Measurements from ENCODE around the gene COX5A. TPM values are rescaled to one million over a fixed set of nuclear protein-coding genes. Genes with fewer than 3 reads are reported as not detected.

Gene COX5A
- total and polyA plus RNA-seq, 2 of the 13 experiments (the other 11 are each of a cell fraction or from before 2014, with no cell fraction given), result 158 to 218 TPM

DNA sequence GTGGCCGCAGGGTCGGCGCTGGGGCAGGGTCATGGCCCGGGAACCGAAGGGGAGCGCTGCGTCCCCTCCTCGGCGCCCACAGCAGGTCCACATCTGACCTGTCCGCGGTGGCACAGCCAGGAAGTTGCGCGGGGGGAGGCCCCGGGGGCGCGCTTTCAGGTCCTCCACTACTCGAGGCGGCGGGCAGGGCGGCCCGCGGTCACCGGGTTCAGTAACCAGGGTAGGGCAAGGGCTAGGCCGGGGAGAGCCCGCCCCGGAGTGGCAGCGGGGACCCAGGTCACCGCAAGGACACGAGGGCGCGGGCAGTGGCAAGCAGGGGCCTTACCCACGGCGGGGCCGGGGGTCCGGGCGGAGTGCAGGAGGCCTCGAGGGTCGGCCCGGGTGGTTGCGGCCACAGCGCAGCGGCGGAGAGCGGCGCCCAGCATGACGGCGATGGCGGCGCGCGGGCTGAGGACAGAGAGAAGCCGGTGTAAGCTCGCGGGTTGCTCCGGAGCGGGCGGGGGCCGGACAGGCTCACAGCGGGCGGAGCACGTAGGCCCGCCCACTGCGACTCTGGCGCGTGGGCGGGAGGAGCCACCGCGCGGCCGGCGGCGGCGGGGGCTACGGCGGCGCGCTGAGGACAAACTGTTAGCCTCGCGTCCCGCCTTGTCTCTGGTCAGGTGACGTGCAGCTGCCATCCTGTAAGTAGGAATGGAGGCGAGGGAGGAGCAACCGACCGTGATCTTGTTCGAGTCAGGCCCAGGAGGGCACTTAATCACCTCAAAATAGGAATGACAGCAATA, at the start of gene COX5A (continued):
- TF ChIP-seq, protein P1, sequence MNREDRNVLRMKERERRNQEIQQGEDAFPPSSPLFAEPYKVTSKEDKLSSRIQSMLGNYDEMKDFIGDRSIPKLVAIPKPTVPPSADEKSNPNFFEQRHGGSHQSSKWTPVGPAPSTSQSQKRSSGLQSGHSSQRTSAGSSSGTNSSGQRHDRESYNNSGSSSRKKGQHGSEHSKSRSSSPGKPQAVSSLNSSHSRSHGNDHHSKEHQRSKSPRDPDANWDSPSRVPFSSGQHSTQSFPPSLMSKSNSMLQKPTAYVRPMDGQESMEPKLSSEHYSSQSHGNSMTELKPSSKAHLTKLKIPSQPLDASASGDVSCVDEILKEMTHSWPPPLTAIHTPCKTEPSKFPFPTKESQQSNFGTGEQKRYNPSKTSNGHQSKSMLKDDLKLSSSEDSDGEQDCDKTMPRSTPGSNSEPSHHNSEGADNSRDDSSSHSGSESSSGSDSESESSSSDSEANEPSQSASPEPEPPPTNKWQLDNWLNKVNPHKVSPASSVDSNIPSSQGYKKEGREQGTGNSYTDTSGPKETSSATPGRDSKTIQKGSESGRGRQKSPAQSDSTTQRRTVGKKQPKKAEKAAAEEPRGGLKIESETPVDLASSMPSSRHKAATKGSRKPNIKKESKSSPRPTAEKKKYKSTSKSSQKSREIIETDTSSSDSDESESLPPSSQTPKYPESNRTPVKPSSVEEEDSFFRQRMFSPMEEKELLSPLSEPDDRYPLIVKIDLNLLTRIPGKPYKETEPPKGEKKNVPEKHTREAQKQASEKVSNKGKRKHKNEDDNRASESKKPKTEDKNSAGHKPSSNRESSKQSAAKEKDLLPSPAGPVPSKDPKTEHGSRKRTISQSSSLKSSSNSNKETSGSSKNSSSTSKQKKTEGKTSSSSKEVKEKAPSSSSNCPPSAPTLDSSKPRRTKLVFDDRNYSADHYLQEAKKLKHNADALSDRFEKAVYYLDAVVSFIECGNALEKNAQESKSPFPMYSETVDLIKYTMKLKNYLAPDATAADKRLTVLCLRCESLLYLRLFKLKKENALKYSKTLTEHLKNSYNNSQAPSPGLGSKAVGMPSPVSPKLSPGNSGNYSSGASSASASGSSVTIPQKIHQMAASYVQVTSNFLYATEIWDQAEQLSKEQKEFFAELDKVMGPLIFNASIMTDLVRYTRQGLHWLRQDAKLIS (CRISPR knock-in tag; IDR thresholded peaks at IDR 0.05), result peak; percentile 72; the same call in 1 of the 2 replicates
- TF ChIP-seq, protein P2, sequence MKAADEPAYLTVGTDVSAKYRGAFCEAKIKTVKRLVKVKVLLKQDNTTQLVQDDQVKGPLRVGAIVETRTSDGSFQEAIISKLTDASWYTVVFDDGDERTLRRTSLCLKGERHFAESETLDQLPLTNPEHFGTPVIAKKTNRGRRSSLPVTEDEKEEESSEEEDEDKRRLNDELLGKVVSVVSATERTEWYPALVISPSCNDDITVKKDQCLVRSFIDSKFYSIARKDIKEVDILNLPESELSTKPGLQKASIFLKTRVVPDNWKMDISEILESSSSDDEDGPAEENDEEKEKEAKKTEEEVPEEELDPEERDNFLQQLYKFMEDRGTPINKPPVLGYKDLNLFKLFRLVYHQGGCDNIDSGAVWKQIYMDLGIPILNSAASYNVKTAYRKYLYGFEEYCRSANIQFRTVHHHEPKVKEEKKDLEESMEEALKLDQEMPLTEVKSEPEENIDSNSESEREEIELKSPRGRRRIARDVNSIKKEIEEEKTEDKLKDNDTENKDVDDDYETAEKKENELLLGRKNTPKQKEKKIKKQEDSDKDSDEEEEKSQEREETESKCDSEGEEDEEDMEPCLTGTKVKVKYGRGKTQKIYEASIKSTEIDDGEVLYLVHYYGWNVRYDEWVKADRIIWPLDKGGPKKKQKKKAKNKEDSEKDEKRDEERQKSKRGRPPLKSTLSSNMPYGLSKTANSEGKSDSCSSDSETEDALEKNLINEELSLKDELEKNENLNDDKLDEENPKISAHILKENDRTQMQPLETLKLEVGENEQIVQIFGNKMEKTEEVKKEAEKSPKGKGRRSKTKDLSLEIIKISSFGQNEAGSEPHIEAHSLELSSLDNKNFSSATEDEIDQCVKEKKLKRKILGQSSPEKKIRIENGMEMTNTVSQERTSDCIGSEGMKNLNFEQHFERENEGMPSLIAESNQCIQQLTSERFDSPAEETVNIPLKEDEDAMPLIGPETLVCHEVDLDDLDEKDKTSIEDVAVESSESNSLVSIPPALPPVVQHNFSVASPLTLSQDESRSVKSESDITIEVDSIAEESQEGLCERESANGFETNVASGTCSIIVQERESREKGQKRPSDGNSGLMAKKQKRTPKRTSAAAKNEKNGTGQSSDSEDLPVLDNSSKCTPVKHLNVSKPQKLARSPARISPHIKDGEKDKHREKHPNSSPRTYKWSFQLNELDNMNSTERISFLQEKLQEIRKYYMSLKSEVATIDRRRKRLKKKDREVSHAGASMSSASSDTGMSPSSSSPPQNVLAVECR (CRISPR knock-in tag; IDR thresholded peaks at IDR 0.05; ENCODE audit: borderline replicate concordance), result peak; percentile 97
- TF ChIP-seq KLF12 (CRISPR knock-in tag; IDR thresholded peaks at IDR 0.05; ENCODE audit: borderline replicate concordance) (peak; percentile 52; the same call in 1 of the 2 replicates), RXRB (CRISPR knock-in tag; IDR thresholded peaks at IDR 0.05; ENCODE audit: borderline replicate concordance) (peak; percentile 68; the same call in 1 of the 2 replicates), ZBTB21 (CRISPR knock-in tag; IDR thresholded peaks at IDR 0.05) (no peak), ATF1 (CRISPR knock-in tag; IDR thresholded peaks at IDR 0.05) (no peak), XBP1 (CRISPR knock-in tag; IDR thresholded peaks at IDR 0.05) (no peak), ZZZ3 (CRISPR knock-in tag; IDR thresholded peaks at IDR 0.05; ENCODE audit: borderline replicate concordance) (peak; percentile 76; the same call in 1 of the 2 replicates), ZNF780A (CRISPR knock-in tag; IDR thresholded peaks at IDR 0.05) (no peak; the same call in 1 of the 2 replicates), MEIS2 (CRISPR knock-in tag; IDR thresholded peaks at IDR 0.05) (peak; percentile 78; the same call in 1 of the 2 replicates), ZNF484 (CRISPR knock-in tag; IDR thresholded peaks at IDR 0.05; ENCODE audit: borderline replicate concordance, low read depth) (no peak)
- TF ChIP-seq, protein P3, sequence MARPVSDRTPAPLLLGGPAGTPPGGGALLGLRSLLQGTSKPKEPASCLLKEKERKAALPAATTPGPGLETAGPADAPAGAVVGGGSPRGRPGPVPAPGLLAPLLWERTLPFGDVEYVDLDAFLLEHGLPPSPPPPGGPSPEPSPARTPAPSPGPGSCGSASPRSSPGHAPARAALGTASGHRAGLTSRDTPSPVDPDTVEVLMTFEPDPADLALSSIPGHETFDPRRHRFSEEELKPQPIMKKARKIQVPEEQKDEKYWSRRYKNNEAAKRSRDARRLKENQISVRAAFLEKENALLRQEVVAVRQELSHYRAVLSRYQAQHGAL (CRISPR knock-in tag; IDR thresholded peaks at IDR 0.05; ENCODE audit: not compliant biosample characterization), result no peak
- TF ChIP-seq, protein P4, sequence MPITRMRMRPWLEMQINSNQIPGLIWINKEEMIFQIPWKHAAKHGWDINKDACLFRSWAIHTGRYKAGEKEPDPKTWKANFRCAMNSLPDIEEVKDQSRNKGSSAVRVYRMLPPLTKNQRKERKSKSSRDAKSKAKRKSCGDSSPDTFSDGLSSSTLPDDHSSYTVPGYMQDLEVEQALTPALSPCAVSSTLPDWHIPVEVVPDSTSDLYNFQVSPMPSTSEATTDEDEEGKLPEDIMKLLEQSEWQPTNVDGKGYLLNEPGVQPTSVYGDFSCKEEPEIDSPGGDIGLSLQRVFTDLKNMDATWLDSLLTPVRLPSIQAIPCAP (CRISPR knock-in tag; IDR thresholded peaks at IDR 0.05; ENCODE audit: low read depth), result no peak
- TF ChIP-seq, protein P5, sequence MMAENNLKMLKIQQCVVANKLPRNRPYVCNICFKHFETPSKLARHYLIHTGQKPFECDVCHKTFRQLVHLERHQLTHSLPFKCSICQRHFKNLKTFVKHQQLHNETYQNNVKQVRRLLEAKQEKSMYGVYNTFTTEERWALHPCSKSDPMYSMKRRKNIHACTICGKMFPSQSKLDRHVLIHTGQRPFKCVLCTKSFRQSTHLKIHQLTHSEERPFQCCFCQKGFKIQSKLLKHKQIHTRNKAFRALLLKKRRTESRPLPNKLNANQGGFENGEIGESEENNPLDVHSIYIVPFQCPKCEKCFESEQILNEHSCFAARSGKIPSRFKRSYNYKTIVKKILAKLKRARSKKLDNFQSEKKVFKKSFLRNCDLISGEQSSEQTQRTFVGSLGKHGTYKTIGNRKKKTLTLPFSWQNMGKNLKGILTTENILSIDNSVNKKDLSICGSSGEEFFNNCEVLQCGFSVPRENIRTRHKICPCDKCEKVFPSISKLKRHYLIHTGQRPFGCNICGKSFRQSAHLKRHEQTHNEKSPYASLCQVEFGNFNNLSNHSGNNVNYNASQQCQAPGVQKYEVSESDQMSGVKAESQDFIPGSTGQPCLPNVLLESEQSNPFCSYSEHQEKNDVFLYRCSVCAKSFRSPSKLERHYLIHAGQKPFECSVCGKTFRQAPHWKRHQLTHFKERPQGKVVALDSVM (CRISPR knock-in tag; IDR thresholded peaks at IDR 0.05), result peak; percentile 72
- TF ChIP-seq, protein P6, sequence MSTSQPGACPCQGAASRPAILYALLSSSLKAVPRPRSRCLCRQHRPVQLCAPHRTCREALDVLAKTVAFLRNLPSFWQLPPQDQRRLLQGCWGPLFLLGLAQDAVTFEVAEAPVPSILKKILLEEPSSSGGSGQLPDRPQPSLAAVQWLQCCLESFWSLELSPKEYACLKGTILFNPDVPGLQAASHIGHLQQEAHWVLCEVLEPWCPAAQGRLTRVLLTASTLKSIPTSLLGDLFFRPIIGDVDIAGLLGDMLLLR (CRISPR knock-in tag; IDR thresholded peaks at IDR 0.05), result no peak

All from HepG2 (cell line).